GM12878 (cell line): ENCODE results near the gene SCUBE3. TPM values are rescaled to one million over a fixed set of nuclear protein-coding genes. Genes with fewer than 3 reads are reported as not detected.
A peak's percentile ranks its signal among the peaks of the same experiment; 100 is the strongest.

Experiments used
- ATAC-seq: fragments of 200-7000 bp; cut with Tn5 transposase; 3 replicates; pipeline ENCODE4 v1.9.1; 2020; ENCODE audit warnings: mild to moderate bottlenecking, moderate library complexity
- BruUV-seq: library from RNA; stranded (reverse); fragments of 400-500 nt; replicated peaks from 2 replicates; lab custom pipeline; 2021; lab: Mats Ljungman, UMichigan
- CTCF ChIA-PET: fragments of 300-600 bp; sonication (Branson Sonifier 250); formaldehyde crosslinking; extraction: SDS; loops from one replicate; lab custom pipeline; 2021; ENCODE audit warnings: inconsistent platforms; lab: Yijun Ruan, JAX
- POLR2A ChIA-PET: fragments of 350-600 bp; formaldehyde crosslinking; extraction: SDS; loops from one replicate; lab custom pipeline; 2021; ENCODE audit warnings: inconsistent platforms; lab: Charles Lee
- RAD21 ChIA-PET: fragments of 300-600 bp; sonication (Branson Sonifier 250); formaldehyde crosslinking; loops from one replicate; lab custom pipeline; 2023; ENCODE audit warnings: antibody characterized with exemption; ENCODE audit not compliant: unreplicated experiment; lab: Charles Lee
- SMC1A ChIA-PET: fragments of 300-600 bp; sonication (Branson Sonifier 250); formaldehyde crosslinking; loops from one replicate; lab custom pipeline; 2023; ENCODE audit not compliant: unreplicated experiment, uncharacterized antibody; lab: Charles Lee
- DNase-seq: peaks from one replicate; pipeline ENCODE4 v3.0.0-alpha.2; 2011; ENCODE audit warnings: low read depth, low spot score
- FAIRE-seq: peaks from 3 replicates; lab custom pipeline; 2011; peaks lifted over from hg19 to GRCh38; lab: Jason Lieb, UNC
- H2AFZ ChIP-seq: 2 replicates; pipeline ENCODE4 v1.6.0; 2011; ENCODE audit warnings: low read depth, low read length, control low read depth; ENCODE audit not compliant: control insufficient read depth
- H3K27ac ChIP-seq: 2 replicates; pipeline ENCODE4 v1.5.1; 2011; ENCODE audit warnings: control low read depth; ENCODE audit not compliant: control insufficient read depth, insufficient read depth
- H3K27me3 ChIP-seq, 2 experiments: replicated peaks in 1 of 2; 2 replicates each; pipeline versions ENCODE4 v1.6.0 to v1.6.1; 2011; ENCODE audit warnings: low read length in 1 of 2; ENCODE audit not compliant: control insufficient read depth in 2 of 2, insufficient read depth in 2 of 2
- H3K36me3 ChIP-seq, 2 experiments: 2 replicates each; pipeline ENCODE4 v1.5.1; 2011; ENCODE audit warnings: low read length in 1 of 2; ENCODE audit not compliant: control insufficient read depth in 2 of 2, insufficient read depth in 2 of 2
- H3K4me1 ChIP-seq: 2 replicates; pipeline ENCODE4 v1.6.1; 2011; ENCODE audit warnings: mild to moderate bottlenecking, low read length, moderate library complexity, mixed read lengths; ENCODE audit not compliant: control insufficient read depth, insufficient read depth
- H3K4me2 ChIP-seq: 2 replicates; pipeline ENCODE4 v1.6.0; 2011; ENCODE audit warnings: control low read depth; ENCODE audit not compliant: control insufficient read depth, insufficient read depth
- H3K4me3 ChIP-seq: fragments of 200-600 bp; sonication (generic); 2 replicates; pipeline ENCODE4 v1.5.1; 2016
- H3K79me2 ChIP-seq: 2 replicates; pipeline ENCODE4 v1.6.0; 2011; ENCODE audit warnings: low read length; ENCODE audit not compliant: control insufficient read depth, insufficient read depth
- H3K9ac ChIP-seq: 2 replicates; pipeline ENCODE4 v1.8.0; 2011; ENCODE audit warnings: low read length, control low read depth, mixed read lengths; ENCODE audit not compliant: control insufficient read depth, insufficient read depth
- H3K9me3 ChIP-seq: replicated peaks from 3 replicates; pipeline ENCODE4 v1.5.1; 2011; ENCODE audit warnings: mild to moderate bottlenecking, low read length; ENCODE audit not compliant: control insufficient read depth, insufficient read depth
- H4K20me1 ChIP-seq: 2 replicates; pipeline ENCODE4 v1.6.0; 2011; ENCODE audit not compliant: control insufficient read depth, insufficient read depth
- ATF7 ChIP-seq: fragments of 450-650 bp; IDR thresholded peaks from 2 replicates; pipeline ENCODE4 v1.6.1; 2016; ENCODE audit warnings: low read depth, mild to moderate bottlenecking
- CREB1 ChIP-seq: IDR thresholded peaks from 2 replicates; pipeline ENCODE4 v1.6.1; 2012; ENCODE audit warnings: low read depth, mild to moderate bottlenecking, inconsistent platforms
- CREM ChIP-seq: IDR thresholded peaks from 2 replicates; pipeline ENCODE4 v1.6.1; 2014; ENCODE audit warnings: antibody characterized with exemption, low read depth
- IRF4 ChIP-seq: IDR thresholded peaks from 2 replicates; pipeline ENCODE4 v1.6.1; 2011; ENCODE audit warnings: low read depth, low read length
- KLF5 ChIP-seq: fragments of 450-650 bp; IDR thresholded peaks from 2 replicates; pipeline ENCODE4 v1.6.1; 2014; ENCODE audit warnings: mild to moderate bottlenecking; ENCODE audit not compliant: partially characterized antibody
- MEF2B ChIP-seq: fragments of 450-650 bp; IDR thresholded peaks from 2 replicates; pipeline ENCODE4 v1.6.1; 2018; ENCODE audit warnings: mild to moderate bottlenecking, moderate library complexity; ENCODE audit not compliant: partially characterized antibody, poor library complexity, severe bottlenecking
- MYB ChIP-seq: fragments of 150-350 bp; IDR thresholded peaks from 2 replicates; pipeline ENCODE4 v1.6.1; 2014; ENCODE audit warnings: mild to moderate bottlenecking, low read depth, low read length, borderline replicate concordance
- NFYA ChIP-seq: IDR thresholded peaks from 2 replicates; pipeline ENCODE4 v1.6.1; 2011; ENCODE audit warnings: low read depth, mild to moderate bottlenecking, low read length, improper control_type of control experiment, borderline replicate concordance
- NR2F1 ChIP-seq: fragments of 450-650 bp; conservative IDR thresholded peaks from 2 replicates; pipeline ENCODE4 v1.6.1; 2017; ENCODE audit warnings: mild to moderate bottlenecking
- PAX8 ChIP-seq: fragments of 450-650 bp; IDR thresholded peaks from 2 replicates; pipeline ENCODE4 v1.6.1; 2017; ENCODE audit warnings: mild to moderate bottlenecking, moderate library complexity
- RELA ChIP-seq: fragments of 450-650 bp; IDR thresholded peaks from 2 replicates; pipeline ENCODE4 v1.8.0; 2014; ENCODE audit warnings: borderline replicate concordance; ENCODE audit not compliant: partially characterized antibody
- SREBF2 ChIP-seq: IDR thresholded peaks from 2 replicates; pipeline ENCODE4 v1.6.1; 2012; ENCODE audit warnings: mild to moderate bottlenecking, low read length
- SUPT20H ChIP-seq: IDR thresholded peaks from 2 replicates; pipeline ENCODE4 v1.6.1; 2011; ENCODE audit warnings: low read depth, mild to moderate bottlenecking, low read length, moderate library complexity, borderline replicate concordance; ENCODE audit not compliant: control insufficient read depth
- ZZZ3 ChIP-seq: IDR thresholded peaks from 2 replicates; pipeline ENCODE4 v1.6.1; 2011; ENCODE audit warnings: low read depth; ENCODE audit not compliant: control insufficient read depth, insufficient read length
- WGBS: methylation state at CpG from one replicate; pipeline ENCODE4 v1.1.6; 2016; ENCODE audit warnings: low lambda C conversion rate; ENCODE audit not compliant: insufficient replicate concordance, insufficient coverage; ENCODE audit errors: missing lambda C conversion rate; 5-methylcytosine and 5-hydroxymethylcytosine counted together
- in situ Hi-C: fragments of 300-500 bp; cut with MboI; formaldehyde crosslinking; loops from 9 replicates; pipeline ENCODE4 v1.14.3; 2018; ENCODE audit warnings: mixed read lengths
- intact Hi-C: fragments of 100-400 bp; cut with micrococcal nuclease; formaldehyde crosslinking; loops from one replicate; pipeline ENCODE4 v1.14.2; 2022; ENCODE audit not compliant: unreplicated experiment
- polyA plus RNA-seq, 11 experiments: library from polyadenylated mRNA; depleted of rRNA in 4 of 11; unstranded in 6 of 11; stranded (reverse) in 5 of 11; fragments of >200 nt; fragmentation: Nextera tagmentation in 4 of 11; fragmentation: Illumina TruSeq in 1 of 11; extraction: Ambion mirVana in 4 of 11; extraction: Trizol in 1 of 11; gene quantifications; 1 replicate in 1 of 11; 2 replicates in 10 of 11; pipeline versions ENCODE4 v1.2.1 to v1.2.3, GENCODE V29; 2011 to 2016; ENCODE audit warnings: inconsistent platforms in 2 of 11, missing spikeins in 2 of 11, low read depth in 1 of 11
- total RNA-seq, 4 experiments: library from RNA; depleted of rRNA in 3 of 4; stranded (reverse); fragments of >200 nt in 3 of 4; fragmentation: Illumina TruSeq in 1 of 4; extraction: Trizol in 1 of 4; gene quantifications; 2 replicates each; pipeline versions ENCODE4 v1.2.1 to v1.2.3, GENCODE V29; 2013 to 2021
- TF ChIP-seq, protein P1 (sequence below): fragments of 450-650 bp; IDR thresholded peaks from 2 replicates; pipeline ENCODE4 v1.6.1; 2017; ENCODE audit warnings: mild to moderate bottlenecking
- TF ChIP-seq, protein P2 (sequence below): fragments of 450-650 bp; IDR thresholded peaks from 2 replicates; pipeline ENCODE4 v1.6.1; 2017; ENCODE audit warnings: low read depth, mild to moderate bottlenecking, moderate library complexity
- TF ChIP-seq, protein P3 (sequence below): fragments of 450-650 bp; IDR thresholded peaks from 2 replicates; pipeline ENCODE4 v1.6.1; 2014; ENCODE audit warnings: mild to moderate bottlenecking
- TF ChIP-seq, protein P4 (sequence below): fragments of 450-650 bp; IDR thresholded peaks from 2 replicates; pipeline ENCODE4 v1.6.1; 2017; ENCODE audit warnings: mild to moderate bottlenecking, moderate library complexity

The SCUBE3 gene
- total and polyA plus RNA-seq, 10 of the 15 experiments (the other 5 are each of a cell fraction or from before 2014, with no cell fraction given), result under 0.01 to 0.20 (median 0.07) TPM; not detected in 4

DNA sequence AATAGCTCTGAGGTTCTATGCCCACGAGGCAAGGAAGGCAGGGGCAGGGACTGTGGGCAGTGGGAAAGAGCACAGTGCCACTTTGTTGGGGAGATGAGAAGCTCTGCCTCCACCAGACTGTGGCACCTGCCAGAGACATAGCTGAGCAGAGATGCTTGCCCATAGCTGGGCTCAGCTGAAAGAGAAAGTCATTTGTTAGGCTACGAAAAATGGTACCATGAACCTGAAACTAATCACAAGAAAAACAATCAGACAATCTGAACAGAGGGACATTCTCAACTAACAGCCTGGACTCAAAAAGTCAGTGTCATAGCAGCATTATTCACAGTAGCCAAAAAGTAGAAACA, 39.7 kb upstream of the SCUBE3 start:
- ChIA-PET CTCF (interaction anchor here (1.5 kb wide), 2 partner anchors 31 to 35 kb away, joined by 3 to 8 read pairs; no protein-coding TSS in a partner anchor), SMC1A (no interaction called here), RAD21 (no interaction called here), POLR2A (no interaction called here)
- H3K27ac ChIP-seq, result no peak overlapping the region
- in situ Hi-C loops (no loop called here), intact Hi-C loops (no loop called here)
- H3K9me3 ChIP-seq, result no peaks in the 10 kb centered on the region; the same call in 2 of the 3 replicates
- 0% methylated on average over 2 of the region's 2 CpGs for WGBS
- H3K4me1 ChIP-seq, result peaks cover 6% of the 10 kb centered on the region
- H3K27me3 ChIP-seq, result no peaks in the 10 kb centered on the region; a peak in 1 of 4 replicates
- H2AFZ ChIP-seq, result no peak overlapping the region
- BruUV-seq, result no TSS peak
- H4K20me1 ChIP-seq, result no peaks in the 10 kb centered on the region
- no peak overlapping the region for H3K4me2 ChIP-seq
- H3K79me2 ChIP-seq, result no peaks in the 10 kb centered on the region
- ATAC-seq, result peak; percentile 63
- H3K36me3 ChIP-seq, result no peaks in the 10 kb centered on the region
- TF ChIP-seq, protein P1, sequence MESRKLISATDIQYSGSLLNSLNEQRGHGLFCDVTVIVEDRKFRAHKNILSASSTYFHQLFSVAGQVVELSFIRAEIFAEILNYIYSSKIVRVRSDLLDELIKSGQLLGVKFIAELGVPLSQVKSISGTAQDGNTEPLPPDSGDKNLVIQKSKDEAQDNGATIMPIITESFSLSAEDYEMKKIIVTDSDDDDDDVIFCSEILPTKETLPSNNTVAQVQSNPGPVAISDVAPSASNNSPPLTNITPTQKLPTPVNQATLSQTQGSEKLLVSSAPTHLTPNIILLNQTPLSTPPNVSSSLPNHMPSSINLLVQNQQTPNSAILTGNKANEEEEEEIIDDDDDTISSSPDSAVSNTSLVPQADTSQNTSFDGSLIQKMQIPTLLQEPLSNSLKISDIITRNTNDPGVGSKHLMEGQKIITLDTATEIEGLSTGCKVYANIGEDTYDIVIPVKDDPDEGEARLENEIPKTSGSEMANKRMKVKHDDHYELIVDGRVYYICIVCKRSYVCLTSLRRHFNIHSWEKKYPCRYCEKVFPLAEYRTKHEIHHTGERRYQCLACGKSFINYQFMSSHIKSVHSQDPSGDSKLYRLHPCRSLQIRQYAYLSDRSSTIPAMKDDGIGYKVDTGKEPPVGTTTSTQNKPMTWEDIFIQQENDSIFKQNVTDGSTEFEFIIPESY, result no peak
- TF ChIP-seq ZZZ3, result no peak
- TF ChIP-seq MEF2B, result no peak
- TF ChIP-seq, protein P2, sequence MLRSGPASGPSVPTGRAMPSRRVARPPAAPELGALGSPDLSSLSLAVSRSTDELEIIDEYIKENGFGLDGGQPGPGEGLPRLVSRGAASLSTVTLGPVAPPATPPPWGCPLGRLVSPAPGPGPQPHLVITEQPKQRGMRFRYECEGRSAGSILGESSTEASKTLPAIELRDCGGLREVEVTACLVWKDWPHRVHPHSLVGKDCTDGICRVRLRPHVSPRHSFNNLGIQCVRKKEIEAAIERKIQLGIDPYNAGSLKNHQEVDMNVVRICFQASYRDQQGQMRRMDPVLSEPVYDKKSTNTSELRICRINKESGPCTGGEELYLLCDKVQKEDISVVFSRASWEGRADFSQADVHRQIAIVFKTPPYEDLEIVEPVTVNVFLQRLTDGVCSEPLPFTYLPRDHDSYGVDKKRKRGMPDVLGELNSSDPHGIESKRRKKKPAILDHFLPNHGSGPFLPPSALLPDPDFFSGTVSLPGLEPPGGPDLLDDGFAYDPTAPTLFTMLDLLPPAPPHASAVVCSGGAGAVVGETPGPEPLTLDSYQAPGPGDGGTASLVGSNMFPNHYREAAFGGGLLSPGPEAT, result no peak
- no peak for TF ChIP-seq CREM
- no peak for TF ChIP-seq MYB
- TF ChIP-seq, protein P3, sequence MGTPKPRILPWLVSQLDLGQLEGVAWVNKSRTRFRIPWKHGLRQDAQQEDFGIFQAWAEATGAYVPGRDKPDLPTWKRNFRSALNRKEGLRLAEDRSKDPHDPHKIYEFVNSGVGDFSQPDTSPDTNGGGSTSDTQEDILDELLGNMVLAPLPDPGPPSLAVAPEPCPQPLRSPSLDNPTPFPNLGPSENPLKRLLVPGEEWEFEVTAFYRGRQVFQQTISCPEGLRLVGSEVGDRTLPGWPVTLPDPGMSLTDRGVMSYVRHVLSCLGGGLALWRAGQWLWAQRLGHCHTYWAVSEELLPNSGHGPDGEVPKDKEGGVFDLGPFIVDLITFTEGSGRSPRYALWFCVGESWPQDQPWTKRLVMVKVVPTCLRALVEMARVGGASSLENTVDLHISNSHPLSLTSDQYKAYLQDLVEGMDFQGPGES, result no peak
- TF ChIP-seq KLF5, result no peak
- TF ChIP-seq ATF7, result no peak
- TF ChIP-seq CREB1, result no peak
- no peak for TF ChIP-seq SUPT20H
- TF ChIP-seq NFYA, result no peak
- TF ChIP-seq RELA, result no peak
- no peak for TF ChIP-seq PAX8
- TF ChIP-seq, protein P4, sequence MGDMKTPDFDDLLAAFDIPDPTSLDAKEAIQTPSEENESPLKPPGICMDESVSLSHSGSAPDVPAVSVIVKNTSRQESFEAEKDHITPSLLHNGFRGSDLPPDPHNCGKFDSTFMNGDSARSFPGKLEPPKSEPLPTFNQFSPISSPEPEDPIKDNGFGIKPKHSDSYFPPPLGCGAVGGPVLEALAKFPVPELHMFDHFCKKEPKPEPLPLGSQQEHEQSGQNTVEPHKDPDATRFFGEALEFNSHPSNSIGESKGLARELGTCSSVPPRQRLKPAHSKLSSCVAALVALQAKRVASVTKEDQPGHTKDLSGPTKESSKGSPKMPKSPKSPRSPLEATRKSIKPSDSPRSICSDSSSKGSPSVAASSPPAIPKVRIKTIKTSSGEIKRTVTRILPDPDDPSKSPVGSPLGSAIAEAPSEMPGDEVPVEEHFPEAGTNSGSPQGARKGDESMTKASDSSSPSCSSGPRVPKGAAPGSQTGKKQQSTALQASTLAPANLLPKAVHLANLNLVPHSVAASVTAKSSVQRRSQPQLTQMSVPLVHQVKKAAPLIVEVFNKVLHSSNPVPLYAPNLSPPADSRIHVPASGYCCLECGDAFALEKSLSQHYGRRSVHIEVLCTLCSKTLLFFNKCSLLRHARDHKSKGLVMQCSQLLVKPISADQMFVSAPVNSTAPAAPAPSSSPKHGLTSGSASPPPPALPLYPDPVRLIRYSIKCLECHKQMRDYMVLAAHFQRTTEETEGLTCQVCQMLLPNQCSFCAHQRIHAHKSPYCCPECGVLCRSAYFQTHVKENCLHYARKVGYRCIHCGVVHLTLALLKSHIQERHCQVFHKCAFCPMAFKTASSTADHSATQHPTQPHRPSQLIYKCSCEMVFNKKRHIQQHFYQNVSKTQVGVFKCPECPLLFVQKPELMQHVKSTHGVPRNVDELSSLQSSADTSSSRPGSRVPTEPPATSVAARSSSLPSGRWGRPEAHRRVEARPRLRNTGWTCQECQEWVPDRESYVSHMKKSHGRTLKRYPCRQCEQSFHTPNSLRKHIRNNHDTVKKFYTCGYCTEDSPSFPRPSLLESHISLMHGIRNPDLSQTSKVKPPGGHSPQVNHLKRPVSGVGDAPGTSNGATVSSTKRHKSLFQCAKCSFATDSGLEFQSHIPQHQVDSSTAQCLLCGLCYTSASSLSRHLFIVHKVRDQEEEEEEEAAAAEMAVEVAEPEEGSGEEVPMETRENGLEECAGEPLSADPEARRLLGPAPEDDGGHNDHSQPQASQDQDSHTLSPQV, result no peak
- no peak for TF ChIP-seq IRF4
- TF ChIP-seq SREBF2, result no peak
- TF ChIP-seq NR2F1, result no peak
- no peak for FAIRE-seq
- H3K9ac ChIP-seq, result no peak overlapping the region
- DNase-seq, result no peak
- no peak overlapping the region for H3K4me3 ChIP-seq
